ENCODE results near the gene CLDND2. TPM values are rescaled to one million over a fixed set of nuclear protein-coding genes. Genes with fewer than 3 reads are reported as not detected.
"Not testable (repeated sequence)": the region's sequence is repeated elsewhere in the genome, so short reads cannot be mapped to it uniquely, and the experiment has no call there.

CLDND2 gene, protein sequence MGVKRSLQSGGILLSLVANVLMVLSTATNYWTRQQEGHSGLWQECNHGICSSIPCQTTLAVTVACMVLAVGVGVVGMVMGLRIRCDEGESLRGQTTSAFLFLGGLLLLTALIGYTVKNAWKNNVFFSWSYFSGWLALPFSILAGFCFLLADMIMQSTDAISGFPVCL
- total RNA-seq (2014; rRNA removed; shearing (Covaris generic)) = not detected in 2 replicates

DNA sequence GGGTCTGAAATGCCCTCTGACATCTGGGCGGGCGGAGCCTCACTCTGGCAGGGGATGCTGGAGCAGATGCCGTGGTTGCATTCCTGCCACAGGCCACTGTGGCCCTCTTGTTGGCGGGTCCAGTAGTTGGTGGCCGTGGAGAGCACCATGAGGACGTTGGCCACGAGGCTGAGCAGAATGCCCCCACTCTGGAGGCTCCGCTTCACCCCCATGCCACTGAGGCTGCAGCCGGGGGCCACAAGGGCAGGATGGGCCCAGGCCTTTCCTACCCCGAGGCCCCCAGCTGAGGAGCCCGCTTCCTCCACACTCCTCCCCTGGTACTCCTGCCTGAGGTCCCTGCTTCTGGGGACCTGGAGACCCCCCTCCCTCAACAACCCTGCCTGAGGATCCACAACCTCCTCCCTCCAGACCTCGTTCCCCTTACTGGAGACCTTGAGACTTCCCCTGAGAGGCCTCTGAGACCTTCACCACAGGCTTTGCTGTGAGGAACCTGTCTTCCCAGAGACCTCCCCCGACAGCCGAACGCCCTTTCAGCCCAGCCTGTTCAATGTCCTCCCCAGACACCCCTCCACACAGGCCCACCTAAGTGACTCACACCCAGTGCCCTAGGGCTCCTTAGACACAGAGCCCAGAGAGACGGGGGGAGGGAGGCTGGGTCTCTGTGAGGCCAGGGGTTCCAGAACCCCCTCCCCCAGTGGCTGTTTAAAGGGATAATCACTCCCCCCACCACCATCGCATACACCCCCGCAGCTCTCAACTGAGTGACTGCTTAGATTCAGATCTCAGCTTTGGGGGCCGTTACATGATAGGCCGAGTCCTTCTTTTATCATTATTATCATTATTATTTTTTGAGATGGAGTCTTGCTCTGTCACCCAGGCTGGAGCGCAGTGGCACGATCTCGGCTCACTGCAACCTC lies at the start of gene CLDND2:
TSS of gene CLDND2 (minus strand) at position 638 of the 917 bp plus-strand sequence. CDS start at position 212, 426 bp downstream.
- no peak for DNase-seq (ENCODE audit: low read depth)

DNA sequence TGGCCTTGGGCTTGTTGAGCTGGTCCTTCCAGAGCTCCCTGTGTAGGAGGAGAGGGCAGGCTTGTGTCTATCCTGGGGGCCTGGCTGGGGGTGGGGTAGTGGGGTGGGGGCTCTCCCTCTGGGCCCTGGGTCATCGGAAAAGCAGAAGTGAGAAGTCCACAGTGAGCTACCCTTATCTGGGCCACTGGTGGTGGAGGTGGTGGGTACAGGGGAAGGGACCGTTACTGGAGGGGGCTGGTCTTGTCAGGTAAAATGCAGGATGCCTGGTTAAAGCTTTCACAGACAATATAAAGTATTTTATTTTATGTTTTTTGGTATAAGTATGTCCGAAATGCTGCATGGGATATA lies 49.0 kb upstream of the CLDND2 start:
- no peak for DNase-seq (ENCODE audit: low read depth)

DNA sequence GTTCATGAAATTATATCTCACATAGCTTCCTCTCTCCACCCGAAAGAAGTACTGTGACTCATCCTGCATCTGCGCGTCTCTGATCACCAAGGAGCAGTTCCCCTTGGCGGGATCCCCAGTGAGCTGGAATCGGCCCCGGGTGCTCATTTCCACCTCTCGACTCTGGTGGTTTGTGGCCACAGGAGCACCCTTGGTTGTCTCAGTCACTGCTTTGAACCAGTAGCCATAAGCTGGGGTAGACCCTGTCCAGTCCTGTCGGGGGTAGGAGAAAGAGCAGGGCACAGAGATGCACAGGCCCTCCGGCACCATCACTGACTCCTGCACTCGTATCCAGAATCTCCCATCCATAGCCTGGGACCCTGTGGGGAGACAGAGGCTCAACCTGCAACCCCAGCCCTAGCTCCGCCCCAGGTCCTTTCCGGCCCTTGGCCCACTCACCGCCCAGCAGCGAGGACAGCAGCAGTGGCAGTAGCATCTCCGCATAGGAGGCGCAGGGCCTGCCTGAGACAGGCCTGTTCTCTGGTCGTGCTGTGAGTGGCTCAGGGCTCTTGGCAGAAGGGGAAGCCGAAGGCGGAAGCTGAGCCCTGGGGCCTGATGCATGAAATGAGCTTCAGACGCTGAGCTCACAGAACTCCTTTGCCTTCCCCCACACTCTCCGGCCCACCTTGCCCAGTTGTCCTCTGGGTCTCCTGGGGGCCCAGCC lies 48.5 kb upstream of the CLDND2 start, which contains the start of gene SIGLEC10:
TSS of gene SIGLEC10 (minus strand) at position 536 of the 703 bp plus-strand sequence. CDS start at position 475, 61 bp downstream.
- peak; percentile 65 for DNase-seq (ENCODE audit: low read depth)

DNA sequence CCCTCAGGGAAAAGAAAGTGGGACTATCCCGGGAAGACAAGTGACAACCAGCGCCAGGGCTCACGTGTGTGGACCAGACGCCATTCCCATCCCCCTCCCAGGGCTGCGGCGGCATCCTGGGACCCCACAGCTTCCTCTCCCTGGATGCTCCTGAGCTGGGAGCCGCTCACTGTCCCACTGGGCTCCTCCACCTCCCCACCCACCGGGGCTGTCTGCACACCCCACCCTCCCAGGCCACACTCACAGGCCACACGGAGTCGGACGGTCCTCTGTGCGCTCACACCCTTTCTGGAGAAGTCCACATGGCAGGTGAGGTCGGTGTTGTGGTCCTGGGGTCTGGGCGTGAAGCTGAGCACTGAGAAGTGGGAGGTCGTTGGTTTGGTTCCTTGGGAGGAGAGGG lies 47.6 kb upstream of the CLDND2 start:
- not testable (repeated sequence) for DNase-seq (ENCODE audit: low read depth)

DNA sequence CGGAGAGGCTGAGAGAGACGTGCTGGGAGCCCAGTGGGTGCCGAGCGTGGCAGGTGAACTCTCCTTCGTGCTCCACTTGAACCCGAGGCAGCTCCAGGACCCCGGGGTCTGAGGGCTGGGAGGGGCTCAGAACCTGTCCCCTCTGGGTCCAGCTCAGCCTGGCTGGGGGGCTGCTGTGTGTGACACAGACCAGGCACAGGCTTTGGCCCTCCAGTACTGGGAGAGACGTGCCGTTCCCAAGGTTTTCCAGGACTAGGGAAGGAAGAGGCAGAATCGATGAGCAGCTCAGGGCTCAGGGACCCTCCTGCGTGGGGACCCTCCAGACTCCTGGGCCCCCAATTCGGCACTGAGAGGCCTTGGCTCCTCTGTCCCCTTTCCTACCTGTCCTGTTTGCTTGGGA lies 46.4 kb upstream of the CLDND2 start:
- no peak for DNase-seq (ENCODE audit: low read depth)

DNA sequence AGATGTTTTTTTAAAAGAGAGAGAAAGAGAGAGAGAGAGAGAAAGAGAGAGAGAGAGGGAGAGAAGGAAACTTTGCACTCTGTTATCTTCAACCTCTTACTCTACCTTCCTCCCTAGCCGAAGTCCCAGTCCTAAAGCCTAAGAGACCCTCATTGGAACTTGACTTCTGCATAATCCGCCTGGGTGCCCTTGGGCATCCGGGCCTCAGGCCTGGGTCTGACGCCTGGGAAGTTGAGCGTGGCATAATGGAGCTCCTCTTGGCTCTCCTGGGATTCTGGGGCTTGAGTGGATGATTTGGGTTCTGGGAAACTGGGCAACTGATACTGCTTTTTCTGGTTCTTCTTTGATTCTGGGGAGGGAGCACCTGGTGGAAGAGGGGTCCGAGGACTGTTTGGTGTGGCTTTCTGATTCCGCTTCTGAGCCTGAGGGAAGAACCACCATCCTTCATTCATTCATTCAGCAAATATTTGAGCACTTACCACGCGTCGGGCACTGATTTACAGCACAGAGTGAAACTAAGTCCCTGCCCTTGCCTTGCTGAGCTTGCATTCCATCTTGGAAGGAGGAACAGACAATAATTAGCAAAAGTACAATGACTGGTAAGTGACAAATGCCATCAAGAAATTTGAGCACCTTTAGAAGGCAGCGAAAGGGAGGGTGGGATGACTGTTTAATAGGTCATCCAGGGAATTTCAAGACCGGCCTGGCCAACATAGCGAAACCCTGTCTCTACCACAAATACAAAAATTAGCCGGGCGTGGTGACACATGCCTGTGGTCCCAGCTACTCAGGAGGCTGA lies 42.3 kb upstream of the CLDND2 start:
- DNase-seq (ENCODE audit: low read depth) = peak; percentile 22

DNA sequence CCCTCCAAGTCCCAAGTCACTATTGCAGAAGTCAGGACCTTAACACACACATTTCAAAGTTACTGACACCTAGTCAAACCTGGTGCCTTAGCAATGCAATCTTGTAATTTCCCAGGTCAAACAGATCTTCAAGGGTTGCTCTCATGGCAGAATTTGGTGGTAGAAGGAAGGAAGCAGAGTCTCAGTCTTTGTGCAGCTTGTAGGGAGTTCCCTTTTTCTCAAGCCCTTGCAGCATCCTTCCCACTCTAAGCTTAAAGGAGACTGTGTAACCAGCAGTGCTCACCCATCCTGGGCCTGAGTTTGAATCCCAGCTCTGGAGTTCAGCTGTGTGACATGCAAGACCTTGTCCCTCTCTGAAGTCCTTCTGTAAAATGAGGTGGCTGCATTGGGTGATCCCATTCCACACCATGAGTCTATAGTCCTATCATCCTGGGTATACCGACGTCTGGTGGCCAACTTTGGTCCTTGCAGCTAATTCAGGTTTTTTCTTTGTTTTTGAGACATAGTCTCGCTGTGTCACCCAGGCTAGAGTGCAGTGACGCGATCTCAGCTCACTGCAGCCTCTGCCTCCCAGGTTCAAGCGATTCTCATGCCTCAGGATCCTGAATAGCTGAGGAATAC lies 38.8 kb upstream of the CLDND2 start:
- DNase-seq (ENCODE audit: low read depth) = peak; percentile 52

DNA sequence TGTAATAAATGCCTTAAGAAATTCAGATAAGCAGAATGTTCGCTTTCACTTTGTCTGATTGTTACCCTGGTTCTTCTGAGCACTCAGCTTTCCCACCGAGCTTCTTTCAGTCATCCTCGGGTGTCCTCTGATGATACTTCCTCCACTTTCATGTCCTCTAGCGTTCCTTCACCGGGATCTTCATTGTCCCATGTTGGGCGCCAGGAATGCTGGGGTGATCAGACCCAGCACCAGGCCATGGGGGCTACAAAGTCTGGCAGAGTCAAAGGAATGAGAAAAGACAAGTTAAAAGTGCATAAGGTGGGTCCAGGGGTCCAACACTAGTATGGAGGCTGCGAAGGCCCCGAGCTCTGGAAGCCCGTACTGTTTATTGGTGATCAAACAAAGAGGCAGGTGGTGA lies 33.3 kb upstream of the CLDND2 start:
- DNase-seq (ENCODE audit: low read depth) = no peak

DNA sequence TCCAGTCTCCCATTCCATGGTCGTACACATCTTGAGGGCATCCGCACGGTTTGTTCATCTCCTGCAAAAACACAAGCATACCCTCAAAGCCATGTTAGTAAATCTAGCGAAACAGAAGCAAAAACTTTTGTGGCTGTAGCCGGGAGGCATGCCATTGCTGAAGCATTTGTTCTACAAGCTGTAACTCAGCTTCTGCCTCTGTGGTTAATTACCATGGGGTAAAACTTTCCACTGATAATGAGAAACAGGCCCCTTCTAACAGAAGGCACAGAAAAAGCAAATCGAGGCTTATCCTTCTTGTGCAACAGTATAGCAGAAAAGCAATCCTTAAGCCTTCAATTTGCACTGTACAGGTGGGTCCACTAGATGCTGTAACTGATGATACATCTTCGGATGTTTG lies 31.1 kb upstream of the CLDND2 start:
- not testable (repeated sequence) for DNase-seq (ENCODE audit: low read depth)

DNA sequence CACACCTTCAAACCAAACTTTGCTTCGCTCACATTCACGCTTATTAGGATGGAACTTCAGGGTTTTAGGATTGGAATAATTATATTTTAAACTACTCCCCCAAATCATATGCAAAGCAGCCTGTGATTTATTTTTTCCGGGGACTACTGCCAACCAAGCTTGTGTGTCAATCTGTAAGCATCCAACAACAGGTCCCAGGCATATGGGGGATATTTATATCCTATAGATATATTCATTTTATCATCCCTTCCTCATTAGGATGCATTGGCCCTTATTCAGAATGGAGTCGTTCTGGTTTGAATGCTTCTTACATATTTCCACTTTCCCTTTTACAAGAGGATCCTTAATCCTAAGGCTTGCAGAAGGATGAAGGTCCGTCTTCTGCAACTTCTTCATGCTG lies 30.4 kb upstream of the CLDND2 start:
- DNase-seq (ENCODE audit: low read depth) = no peak

DNA sequence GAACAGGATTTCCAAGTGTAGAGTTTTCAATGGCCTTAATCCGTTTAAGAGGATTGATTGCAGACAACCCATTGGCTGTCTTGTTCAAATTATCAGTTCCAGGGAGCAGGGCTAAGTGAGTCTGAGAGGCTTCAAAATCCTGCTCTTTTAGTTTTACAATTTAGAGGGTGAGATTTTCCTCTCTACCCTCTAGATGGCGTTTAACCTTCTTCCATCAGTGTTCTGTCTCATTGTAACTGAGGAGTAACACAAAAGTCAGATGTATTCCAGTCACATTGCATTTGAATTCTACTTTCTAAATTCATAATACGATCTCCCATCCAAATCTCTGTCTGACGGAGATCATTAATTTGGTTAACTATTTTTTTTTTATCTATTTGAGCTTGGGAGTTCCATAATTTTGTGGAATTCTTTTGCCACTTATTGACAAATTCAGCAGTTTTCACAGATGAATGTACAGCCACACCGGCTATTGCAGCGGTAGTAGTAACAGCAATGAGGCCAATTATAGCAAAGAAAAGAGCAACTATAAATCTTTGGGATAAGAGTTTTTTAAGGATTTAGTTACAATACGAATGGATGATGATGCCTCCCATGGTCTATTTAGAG lies 29.4 kb upstream of the CLDND2 start:
- no peak for DNase-seq (ENCODE audit: low read depth)

DNA sequence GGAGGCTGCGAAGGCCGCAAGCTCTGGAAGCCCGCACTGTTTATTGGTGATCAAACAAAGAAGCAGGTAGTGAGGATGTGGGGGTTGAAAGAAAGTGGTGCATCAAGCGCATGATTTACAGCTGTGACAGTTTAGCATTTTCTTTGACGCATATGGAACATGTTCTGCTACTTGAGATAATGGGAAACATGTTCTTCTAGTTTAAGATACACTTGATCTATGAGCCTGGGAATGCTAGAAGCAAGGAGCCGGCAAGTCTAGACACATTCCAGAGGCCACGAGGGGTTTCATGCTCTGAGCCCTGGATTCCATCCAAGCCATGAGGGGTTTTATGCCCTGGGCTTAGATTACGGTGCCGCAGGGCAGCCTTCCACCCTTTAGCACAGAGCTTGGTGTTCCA lies 28.6 kb upstream of the CLDND2 start:
- not testable (repeated sequence) for DNase-seq (ENCODE audit: low read depth)

DNA sequence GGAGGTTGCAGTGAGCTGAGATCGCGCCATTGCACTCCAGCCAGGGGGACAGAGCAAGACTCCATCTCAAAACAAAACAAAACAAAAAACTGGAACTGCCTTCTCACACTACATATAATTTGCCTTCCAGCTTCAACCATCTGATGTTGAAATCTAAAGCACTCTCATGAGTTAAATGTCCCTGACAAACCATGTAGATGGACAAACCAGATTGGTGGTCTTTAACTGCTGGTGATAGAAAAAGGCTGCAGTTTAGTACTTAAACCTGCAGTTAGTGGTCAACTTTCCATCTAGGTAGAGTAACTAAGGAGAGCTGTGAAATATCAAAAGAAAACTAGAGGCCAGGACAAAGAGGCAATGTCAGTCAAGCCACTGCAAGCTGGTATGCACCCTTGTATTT lies 27.4 kb upstream of the CLDND2 start:
- no peak for DNase-seq (ENCODE audit: low read depth)

DNA sequence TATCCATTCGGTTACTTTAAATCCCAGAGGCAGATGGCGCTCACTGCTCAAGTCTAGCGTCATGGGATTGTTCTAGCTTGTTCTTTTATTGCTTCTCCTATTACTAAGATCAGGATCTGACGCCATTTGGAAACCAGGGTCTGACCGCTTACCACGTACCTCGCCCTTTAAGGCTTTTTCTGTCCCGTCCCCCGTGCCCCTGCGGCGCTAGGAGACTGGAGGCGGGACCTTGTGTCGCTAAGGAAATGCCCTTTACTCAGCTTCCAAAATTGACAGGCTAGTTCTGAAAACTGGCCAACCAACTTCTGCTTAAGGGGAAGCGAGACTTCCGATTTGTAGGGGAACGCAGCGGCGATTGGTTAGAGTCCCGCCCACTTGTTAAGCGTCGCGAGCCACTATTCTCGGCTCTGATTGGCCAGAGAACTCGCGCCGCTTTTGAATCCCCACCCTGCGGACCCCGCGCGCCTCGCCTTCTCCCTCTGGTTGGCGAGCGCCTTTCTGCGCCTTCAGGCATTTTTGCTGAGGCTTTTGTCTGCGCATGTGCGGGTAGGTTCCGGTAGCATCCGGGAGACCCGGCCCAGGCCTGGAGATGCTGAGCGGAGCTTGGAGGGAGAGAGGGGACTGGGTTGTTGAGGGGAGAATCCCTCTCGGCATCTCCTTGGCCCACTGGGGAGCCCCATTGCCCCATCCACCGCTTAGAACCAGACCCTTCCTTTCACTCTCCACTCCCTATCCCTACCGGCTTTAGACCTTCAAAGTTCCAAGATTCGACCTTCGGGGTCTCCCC lies 25.4 kb upstream of the CLDND2 start:
- DNase-seq (ENCODE audit: low read depth) = peak; percentile 99

DNA sequence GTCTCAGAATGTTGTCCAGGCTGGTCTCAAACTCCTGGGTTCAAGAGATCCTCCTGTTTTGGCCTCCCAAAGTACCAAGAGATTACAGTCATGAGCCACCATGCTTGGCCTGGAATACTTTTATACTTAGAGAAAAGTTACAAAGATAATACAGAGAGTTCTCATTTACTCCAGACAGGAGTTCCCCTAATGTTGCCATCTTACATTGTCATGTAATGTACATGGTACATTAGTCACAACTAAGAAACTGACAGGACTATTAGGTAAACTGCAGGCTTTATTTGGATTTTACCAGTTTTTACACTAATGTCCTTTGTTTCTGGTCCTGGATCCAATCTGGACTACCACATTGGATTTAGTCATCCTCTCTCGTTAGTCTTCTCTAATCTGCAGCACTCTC lies 23.9 kb upstream of the CLDND2 start:
- DNase-seq (ENCODE audit: low read depth) = no peak

DNA sequence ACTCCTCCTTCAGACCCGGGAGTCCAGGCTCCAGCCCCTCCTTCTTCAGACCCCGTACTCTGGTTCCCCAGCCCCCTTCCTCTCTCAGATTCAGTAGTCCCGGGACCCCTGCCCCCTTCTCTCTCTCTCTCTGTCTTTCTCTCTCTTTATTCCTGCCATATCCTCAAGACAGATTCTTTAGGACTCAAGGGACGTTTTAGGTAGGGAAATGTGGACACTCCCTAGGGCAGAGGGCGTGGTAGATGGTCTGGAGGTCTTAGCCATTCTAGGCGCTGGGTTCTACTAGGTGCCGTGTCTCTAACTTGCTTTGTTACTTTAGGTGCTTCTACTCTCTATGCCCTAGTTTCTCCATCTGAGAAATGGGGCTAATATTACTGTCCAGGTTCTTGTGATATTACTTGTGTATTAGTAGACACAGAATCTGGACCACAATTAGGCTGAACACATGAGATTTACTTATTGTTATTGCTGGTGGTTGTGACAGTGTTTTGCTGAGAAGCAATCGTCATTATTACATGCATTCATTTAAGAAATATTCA lies 22.3 kb upstream of the CLDND2 start:
- no peak for DNase-seq (ENCODE audit: low read depth)

DNA sequence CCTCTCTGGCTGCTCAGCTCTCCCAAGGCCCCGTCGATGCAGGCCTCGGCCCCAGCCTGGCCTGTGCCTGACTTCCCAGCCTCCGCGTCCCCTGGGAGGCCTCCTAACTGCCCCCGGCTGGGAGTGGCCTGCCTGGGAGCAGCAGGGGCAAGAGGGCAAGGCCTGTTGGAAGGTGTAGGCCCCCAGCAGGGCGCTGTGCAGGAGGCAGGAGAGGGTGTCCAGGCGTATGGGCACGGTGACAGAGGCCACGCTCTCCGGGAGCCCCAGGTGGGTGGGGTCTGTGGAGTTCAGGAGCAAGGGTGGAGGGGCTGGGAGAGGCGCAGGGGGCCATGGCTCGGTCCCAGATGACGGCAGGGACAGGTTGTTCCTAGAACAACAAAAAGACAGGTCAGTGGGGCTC lies 20.3 kb upstream of the CLDND2 start:
- no peak for DNase-seq (ENCODE audit: low read depth)

DNA sequence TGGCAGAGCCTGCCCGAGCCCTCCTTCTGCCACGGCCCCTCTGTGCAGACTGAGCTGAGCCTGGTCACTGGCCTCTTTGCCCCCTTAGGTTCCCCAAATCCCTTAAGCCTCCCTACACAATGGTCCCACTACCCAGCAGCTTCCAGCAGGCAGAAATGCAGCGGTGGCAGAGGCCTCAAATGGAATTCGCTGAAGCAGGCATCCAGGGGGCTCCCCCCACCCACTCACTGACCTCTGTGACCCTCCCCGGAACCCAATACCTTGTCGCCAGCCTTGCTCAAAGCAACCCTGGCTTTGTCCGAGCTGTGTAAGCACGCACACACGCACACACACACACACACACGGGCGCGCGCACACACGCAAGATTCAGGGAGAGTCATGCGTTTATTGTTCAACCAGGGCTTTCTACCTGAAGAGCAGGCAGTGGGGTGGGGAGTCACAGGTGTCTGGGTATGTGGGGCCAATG lies 19.2 kb upstream of the CLDND2 start, which contains the start of gene LIM2:
TSS of gene LIM2 (minus strand) at position 51 of the 466 bp plus-strand sequence. CDS start 531 bp downstream, outside the sequence.
- no peak for DNase-seq (ENCODE audit: low read depth)

DNA sequence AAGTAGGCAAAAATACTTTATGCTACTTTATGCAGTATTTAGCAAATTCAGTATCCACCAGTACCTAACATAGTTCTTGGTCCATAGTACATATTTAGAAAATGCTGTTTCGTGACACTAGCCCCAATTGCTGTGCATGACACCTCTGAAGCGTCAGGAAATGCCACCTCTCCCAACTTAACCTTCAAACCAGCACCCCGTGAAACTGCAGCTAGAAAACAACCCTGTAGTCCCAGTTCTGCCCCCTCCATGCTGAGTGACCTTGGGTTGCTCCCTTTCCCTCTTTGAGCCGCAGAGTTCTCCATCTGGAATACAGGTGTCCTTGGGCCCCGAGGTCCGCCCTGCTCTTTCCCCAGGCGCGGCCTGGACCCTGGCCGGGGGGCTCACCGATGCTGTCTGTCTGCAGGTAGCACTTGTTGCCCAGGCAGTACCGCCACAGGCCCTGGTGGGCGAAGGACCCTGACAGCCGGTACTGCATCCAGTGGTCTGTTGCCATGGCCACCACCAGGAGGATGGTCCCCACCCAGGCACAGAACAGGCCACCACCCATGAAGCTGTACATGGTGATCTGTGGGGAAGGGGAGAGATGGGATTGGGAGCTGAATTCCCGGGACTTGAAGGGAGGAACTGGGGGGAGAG lies 18.2 kb upstream of the CLDND2 start:
- DNase-seq (ENCODE audit: low read depth) = no peak

All from Daoy (cell line).